Occipital lobe (tissue), 2 donors: ENCODE data around the gene RILPL2. TPM values are rescaled to one million over a fixed set of nuclear protein-coding genes. Genes with fewer than 3 reads are reported as not detected.
"Not testable (repeated sequence)": the region's sequence is repeated elsewhere in the genome, so short reads cannot be mapped to it uniquely, and the experiment has no call there.

Experiments used
- DNase-seq: peaks from one replicate; lab custom pipeline; 2025; lab: John Stamatoyannopoulos, UW
- total RNA-seq: library from RNA; depleted of rRNA; stranded (reverse); fragments of >200 nt; gene quantifications from one replicate; pipeline ENCODE4 v1.2.3, GENCODE V29; 2014

The RILPL2 gene
- total RNA-seq, result 0.78 TPM

DNA sequence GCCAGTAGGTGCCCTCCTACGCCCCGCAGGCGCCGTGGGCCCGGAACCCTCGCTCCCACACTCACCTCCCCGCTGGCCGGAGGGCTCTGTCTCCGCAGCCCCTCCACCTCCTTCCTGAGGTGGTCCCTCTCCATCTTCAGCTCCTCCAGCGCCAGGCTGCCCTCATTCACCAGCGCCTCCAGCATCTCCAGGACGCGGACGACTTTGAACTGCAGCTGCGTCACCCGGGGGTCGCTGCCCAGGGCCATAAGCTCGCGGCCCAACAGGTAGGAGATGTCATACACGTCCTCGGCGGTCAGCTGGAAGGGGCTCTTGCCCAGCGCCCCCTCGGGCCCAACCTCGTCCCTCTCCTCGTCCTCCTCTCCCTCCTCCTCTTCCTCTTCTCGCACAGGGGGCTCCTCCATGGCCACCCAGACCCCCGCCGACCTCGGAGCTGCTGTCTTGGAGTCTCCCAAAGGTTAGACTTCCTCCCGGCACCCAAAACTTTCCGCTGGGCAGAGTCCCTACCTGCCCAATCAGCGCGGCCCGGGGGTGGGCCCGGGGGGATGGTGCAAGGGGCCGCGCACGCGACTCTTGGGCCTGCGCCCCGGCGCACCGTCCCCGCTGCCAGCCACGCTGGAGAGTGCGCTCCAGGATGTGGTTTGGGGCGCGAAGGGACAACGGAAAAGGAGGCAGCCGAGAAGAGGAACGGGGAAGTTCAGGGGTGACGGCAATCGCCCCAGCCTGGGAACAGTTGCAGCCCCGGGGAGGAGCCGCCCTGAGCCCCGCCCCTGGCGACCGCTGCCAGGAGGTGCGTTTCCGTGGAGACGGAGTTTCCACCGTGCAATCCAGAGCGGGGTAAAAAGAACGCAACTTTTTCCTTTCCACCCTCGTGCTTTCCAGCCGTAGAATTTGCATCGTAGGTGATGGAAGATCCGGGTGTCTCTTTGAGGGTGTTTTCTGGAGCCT is at the start of gene RILPL2:
RILPL2 (minus strand) TSS at position 668 of the 948 bp plus-strand sequence; CDS start at position 404, 264 bp downstream.
- DNase-seq, result peak; percentile 68

DNA sequence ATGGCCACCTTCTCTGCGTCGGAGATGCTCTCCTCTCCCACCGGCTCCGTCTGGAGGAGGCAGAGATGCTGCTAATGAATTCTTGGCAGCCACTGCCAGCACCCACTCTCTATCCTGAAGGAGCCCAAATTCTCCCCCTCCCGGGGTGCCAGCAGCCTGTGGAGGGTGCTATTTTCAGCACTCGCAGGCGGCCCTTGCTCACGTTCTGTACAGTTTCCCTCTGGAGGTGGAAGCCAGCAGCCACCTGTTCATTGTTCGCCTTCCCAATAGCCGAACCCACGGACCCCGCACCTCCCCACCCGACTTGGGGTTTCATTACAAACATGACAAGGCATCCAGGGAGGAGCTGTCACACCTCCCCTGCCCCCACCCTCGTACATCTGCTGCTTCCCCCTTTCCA is 49.3 kb upstream of the RILPL2 start:
- DNase-seq, result peak; percentile 49

DNA sequence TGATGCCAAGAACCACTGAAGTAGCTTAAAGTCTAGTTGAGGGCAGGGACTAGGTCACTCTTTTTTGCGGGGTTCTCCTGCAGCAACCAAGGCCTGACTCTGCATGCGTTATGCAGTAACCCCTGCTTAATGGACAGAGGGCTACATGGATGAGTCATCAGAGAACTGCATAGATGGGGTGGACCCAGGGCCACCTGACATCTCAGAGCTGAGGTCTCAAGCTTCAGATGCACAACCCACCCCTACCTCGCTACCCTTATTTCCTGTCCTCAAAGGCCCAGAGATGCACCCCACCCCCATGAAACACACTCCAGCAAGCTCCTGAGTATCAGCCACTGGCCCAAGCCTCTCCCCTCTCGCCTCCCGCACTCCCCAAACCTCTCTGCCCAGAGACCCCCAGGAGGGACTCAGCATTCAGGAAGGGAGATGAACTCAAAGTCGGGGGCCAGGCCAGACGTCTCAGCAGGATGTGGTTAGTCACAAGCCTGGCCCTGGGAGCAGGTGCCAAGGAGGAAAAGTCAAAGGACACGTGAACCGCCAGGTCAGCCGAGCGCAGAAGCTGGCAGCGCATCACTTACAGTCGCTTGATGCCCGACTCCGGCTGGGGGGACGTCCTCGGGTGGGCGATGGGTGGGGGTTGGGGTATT is 47.2 kb upstream of the RILPL2 start:
- no peak for DNase-seq

- DNase-seq, result no peak
These were observed 46.4 kb upstream of the RILPL2 start for GRCh38 chr12:123482876-123483275.

- DNase-seq, result not testable (repeated sequence)
These were observed 44.8 kb upstream of the RILPL2 start for GRCh38 chr12:123481251-123481650.

GRCh38 chr12:123479442-123480180 is 43.1 kb upstream of the RILPL2 start:
- DNase-seq, result peak; percentile 85

DNA sequence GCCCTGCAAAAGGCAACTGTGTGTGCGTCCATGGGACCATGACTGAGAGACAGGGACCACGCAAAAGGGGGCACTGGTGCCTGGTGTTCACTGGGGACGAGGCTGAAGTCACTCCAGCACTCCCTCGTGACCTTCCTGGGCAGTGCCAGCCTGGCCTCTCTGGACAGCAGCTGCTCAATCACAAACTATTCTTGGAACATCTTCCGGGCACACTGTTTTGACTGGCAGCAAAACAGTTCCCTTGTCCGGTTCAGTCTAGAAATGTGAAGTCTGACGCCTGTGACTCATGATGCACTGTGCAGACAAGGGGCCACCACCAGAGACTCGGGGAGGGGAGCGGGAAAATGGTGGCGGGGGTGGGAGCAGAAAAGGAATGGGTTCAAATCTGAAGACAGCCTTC is 42.3 kb upstream of the RILPL2 start:
- peak; percentile 75 for DNase-seq

- DNase-seq, result no peak
These were observed 41.6 kb upstream of the RILPL2 start for GRCh38 chr12:123478069-123478468.

DNA sequence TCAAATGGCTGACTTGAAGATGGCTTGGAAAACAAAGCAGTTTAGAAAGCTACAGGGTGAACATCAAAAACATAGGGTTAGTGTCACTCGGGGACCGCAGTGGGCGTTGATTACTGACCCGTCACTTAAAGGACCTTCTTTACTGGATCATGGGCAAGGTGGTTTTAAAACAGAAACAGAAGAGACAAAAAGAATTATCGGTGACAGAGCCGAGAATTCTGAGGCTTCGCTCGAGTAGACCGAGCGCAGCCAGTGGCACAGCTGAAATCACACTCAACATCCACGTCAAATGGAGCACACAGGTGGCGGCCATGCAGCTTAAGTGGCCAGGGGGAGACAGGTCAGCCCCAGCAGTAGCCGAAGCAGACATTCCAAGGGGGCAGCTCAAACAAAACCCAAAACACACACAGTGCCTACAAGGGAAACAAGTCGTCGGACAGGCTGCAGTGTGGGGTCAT is 38.8 kb upstream of the RILPL2 start:
- no peak for DNase-seq

GRCh38 chr12:123474485-123475245 is 38.2 kb upstream of the RILPL2 start:
- no peak for DNase-seq

DNA sequence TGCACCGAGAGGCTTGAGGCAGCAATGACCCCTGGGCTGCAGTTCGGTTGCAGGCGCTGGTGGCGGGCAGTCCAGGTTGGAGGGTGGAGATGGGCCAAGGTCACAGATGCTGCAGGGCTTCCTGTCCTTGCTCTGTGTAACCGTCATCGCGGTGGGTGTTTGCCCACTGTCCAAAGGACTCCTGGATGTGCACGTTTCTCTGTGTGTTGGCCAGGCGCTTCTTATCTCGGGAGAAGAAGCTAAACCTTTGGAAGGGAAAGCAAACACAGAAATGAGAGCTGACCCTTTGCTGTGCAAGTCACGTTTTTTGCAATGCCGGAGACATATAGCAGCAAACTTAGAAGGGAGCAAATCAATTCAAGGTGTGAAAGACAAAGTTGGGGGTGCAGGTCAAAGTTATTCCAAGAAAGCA is 36.0 kb upstream of the RILPL2 start:
- no peak for DNase-seq

DNA sequence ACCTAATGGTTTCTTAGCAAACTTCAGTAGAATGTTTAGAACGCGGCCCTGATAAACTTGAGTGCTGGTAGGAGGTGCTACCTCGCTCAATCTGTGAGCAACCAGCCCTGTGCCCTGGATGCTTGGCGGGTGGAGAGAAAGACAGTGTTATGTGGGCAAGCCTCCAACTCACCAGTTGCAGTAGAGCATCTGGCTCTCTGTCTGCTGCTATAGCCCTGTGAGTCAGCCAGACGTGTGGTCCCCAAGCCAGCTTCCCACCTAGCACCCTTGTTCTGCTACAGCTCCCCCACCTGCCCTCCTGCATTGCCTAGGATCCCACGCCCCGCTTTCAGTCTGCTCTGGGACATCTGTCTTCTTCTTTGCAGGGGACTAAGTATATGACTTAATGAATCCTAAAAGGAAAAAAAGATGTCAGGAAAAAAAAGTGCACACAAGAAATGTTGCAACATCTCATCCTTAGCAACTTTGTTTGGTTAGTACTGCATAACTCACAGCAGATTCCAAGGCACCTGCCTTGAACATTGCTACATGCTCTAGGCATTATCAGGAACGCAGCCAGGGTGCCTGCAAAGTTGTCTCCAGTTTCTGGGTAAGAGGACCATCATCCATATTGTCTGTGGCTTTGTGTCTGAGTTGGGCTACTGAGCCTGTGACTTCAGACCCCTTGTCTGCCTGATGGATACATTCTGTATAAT is 35.0 kb upstream of the RILPL2 start:
- peak; percentile 65 for DNase-seq

DNA sequence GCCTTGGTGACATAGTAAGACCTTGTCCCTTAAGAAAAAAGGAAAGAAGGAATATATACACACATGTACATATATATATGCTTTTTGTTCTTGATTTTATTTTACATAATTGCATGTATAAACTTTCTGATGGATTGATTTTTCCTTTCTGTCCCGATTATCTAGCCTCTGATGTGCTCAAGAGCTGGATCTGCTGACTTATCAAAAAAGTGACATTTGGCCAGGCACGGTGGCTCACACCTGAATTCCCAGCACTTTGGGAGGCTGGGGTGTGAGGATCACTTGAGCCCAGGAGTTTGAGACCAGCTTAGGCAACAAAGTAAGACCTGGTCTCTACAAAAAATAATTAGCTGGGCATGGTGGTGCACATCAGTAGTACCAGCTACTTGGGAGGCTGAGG is 33.5 kb upstream of the RILPL2 start:
- DNase-seq, result no peak

- DNase-seq, result no peak
These were observed 32.3 kb upstream of the RILPL2 start for GRCh38 chr12:123468786-123469185.

DNA sequence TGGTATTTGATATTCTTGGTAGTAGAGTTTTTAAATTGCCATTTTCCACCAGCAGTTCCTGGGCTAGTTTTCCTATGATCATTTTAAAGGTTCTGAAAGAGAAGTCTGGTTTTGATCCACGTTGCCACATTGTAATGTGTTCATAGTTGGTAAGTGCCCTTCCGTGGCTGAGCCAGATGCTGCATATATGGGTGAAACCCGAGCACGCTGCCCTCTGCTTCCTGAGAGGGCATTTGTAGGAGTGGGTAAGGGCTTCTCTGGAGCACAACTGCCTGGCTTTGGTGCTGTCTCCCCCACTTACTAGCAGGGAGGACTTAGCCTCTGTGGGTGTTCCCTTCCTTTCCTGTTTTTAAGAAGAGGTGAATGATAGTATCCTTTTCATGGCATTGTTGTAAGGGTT is 28.6 kb upstream of the RILPL2 start:
- no peak for DNase-seq

- not testable (repeated sequence) for DNase-seq
These were observed 26.7 kb upstream of the RILPL2 start for GRCh38 chr12:123463174-123463573.

- DNase-seq, result peak; percentile 85
These were observed 21.7 kb upstream of the RILPL2 start, which contains the start of gene SNRNP35 for GRCh38 chr12:123457980-123458779. SNRNP35 (plus strand) TSS chr12:123458139; CDS start chr12:123465541, 7,402 bp downstream.

- DNase-seq, result no peak
These were observed 16.7 kb upstream of the RILPL2 start for GRCh38 chr12:123453165-123453564.

- not testable (repeated sequence) for DNase-seq
These were observed 15.7 kb upstream of the RILPL2 start for GRCh38 chr12:123452276-123452550.

DNA sequence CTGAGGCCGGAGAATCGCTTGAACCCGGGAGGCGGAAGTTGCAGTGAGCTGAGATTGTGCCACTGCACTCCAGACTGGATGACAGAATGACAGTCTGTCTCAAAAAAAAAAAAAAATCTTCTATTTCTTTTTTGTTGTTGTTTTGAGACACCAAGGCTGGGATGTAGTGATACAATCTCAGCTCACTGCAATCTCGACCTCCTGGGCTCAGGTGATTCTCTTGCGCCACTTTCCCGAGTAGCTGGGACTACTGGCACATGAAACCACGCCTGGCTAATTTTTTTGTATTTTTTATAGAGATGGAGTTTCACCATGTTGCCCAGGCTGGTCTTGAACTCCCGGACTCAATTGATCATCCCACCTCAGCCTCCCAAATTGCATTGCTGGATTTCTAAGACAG is 14.2 kb upstream of the RILPL2 start:
- DNase-seq, result no peak
